ENCODE data around the gene GAL3ST2. TPM values are rescaled to one million over a fixed set of nuclear protein-coding genes. Genes with fewer than 3 reads are reported as not detected.
A peak's percentile ranks its signal among the peaks of the same experiment; 100 is the strongest.
"Not testable (repeated sequence)": the region's sequence is repeated elsewhere in the genome, so short reads cannot be mapped to it uniquely, and the experiment has no call there.

Gene GAL3ST2
- total RNA-seq, 1 donor from 2014 or later = 0.42 TPM

DNA sequence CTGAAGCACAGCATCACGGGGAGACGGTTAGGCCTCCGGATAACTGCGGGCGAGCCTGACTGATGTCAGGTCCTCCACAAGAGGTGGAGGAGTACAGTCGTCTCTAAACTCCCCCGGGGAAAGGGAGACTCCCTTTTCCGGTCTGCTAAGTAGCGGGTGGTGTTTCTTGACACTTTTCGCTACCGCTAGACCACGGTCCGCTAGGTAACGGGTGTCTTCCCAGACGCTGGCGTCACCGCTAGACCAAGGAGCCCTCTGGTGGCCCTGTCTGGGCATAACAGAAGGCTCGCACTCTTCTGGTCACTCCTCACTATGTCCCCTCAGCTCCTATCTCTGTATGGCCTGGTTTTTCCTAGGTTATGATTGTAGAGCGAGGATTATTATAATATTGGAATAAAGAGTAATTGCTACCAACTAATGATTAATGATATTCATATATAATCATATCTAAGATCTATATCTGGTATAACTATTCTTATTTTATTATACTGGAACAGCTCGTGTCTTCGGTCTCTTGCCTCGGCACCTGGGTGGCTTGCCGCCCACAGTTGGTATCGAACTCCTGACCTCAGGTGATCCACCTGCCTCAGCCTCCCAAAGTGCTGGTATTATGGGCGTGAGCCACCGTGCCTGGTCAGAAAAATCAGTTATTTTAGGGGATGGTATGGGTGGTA is 44.0 kb upstream of the GAL3ST2 start:
- H3K36me3 Mint-ChIP-seq (ENCODE audit: unreplicated experiment); H3K4me1 Mint-ChIP-seq (ENCODE audit: low read depth, unreplicated experiment); H3K27me3 Mint-ChIP-seq (ENCODE audit: unreplicated experiment); H3K27ac Mint-ChIP-seq (ENCODE audit: unreplicated experiment): not testable (repeated sequence)
- Mint-ChIP-seq H3K9me3 (ENCODE audit: unreplicated experiment) (peaks cover 12% of the 10 kb centered on the region), H3K4me3 (ENCODE audit: unreplicated experiment) (peak overlapping the region; percentile 61)
- DNase-seq = peak; percentile 78
- TF ChIP-seq, protein P1, sequence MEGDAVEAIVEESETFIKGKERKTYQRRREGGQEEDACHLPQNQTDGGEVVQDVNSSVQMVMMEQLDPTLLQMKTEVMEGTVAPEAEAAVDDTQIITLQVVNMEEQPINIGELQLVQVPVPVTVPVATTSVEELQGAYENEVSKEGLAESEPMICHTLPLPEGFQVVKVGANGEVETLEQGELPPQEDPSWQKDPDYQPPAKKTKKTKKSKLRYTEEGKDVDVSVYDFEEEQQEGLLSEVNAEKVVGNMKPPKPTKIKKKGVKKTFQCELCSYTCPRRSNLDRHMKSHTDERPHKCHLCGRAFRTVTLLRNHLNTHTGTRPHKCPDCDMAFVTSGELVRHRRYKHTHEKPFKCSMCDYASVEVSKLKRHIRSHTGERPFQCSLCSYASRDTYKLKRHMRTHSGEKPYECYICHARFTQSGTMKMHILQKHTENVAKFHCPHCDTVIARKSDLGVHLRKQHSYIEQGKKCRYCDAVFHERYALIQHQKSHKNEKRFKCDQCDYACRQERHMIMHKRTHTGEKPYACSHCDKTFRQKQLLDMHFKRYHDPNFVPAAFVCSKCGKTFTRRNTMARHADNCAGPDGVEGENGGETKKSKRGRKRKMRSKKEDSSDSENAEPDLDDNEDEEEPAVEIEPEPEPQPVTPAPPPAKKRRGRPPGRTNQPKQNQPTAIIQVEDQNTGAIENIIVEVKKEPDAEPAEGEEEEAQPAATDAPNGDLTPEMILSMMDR (IDR thresholded peaks at IDR 0.05; ENCODE audit: partially characterized antibody, unreplicated experiment) = peak; percentile 60

DNA sequence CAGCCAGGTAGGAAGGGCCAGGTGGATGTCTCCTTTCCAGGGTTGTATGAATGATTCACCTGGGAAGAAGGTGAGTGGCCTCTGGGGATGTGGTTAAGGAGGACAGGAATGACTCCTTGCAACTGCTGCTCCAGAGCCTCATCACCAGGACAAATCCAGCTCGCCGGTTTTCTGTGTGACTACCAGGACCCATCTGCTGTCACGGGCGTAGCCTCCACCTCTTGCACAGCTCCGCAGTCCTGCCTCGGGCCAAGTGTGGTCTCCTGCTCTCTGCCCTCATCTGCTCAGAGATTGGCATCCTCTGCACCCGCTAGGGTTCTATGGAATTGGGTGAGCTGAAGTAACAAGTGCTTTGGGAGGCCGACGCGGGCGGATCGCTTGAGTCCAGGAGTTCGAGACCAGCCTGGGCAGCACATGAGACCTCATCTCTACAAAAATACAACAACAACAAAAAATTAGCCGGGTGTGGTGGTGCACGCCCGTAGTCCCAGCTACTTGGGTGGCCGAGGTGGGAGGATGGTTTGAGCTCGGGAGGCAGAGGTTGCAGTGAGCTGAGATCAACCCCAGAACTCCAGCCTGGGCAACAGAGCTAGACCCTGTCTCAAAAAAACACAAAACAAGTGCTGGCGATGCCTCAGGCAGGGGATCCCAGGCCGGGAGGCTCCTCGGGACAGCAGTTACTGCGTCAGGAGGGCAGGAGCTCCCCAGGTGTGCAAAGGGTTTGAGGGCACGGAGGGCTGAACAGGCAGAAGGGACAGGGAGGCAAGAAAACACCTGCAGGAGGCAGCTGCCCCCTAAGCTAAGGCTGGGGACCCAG is 43.0 kb upstream of the GAL3ST2 start:
- H3K36me3 Mint-ChIP-seq (ENCODE audit: unreplicated experiment) = peaks cover 3% of the 10 kb centered on the region
- H3K4me3 Mint-ChIP-seq (ENCODE audit: unreplicated experiment) = peak overlapping the region; percentile 64
- peaks cover 12% of the 10 kb centered on the region for H3K9me3 Mint-ChIP-seq (ENCODE audit: unreplicated experiment)
- TF ChIP-seq, protein P1 (IDR thresholded peaks at IDR 0.05; ENCODE audit: partially characterized antibody, unreplicated experiment) = no peak
- H3K4me1 Mint-ChIP-seq (ENCODE audit: low read depth, unreplicated experiment) = no peaks in the 10 kb centered on the region
- no peak for DNase-seq
- H3K27me3 Mint-ChIP-seq (ENCODE audit: unreplicated experiment) = peaks cover 6% of the 10 kb centered on the region
- H3K27ac Mint-ChIP-seq (ENCODE audit: unreplicated experiment) = no peak overlapping the region

DNA sequence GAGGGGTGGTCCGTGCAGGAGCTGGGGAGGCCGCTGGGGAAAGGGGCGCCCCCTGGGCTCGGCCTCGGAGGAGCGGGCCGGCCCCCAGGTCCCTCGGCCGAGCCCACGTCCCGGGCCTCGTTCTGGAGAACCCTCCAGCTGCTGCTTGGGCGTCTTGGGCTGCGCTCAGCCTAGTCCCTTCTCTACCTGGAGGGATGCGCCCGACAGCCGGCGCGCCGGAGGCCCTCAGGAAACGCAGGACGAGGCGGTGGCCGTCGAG is 42.5 kb upstream of the GAL3ST2 start:
- no peak for DNase-seq
- Mint-ChIP-seq H3K36me3 (ENCODE audit: unreplicated experiment) (peaks cover 3% of the 10 kb centered on the region), H3K27me3 (ENCODE audit: unreplicated experiment) (peaks cover 6% of the 10 kb centered on the region), H3K4me3 (ENCODE audit: unreplicated experiment) (no peak overlapping the region), H3K9me3 (ENCODE audit: unreplicated experiment) (peaks cover 15% of the 10 kb centered on the region), H3K4me1 (ENCODE audit: low read depth, unreplicated experiment) (no peaks in the 10 kb centered on the region), H3K27ac (ENCODE audit: unreplicated experiment) (no peak overlapping the region)
- TF ChIP-seq, protein P1 (IDR thresholded peaks at IDR 0.05; ENCODE audit: partially characterized antibody, unreplicated experiment) = no peak

GRCh38 chr2:241734467-241735208 is 42.0 kb upstream of the GAL3ST2 start, which contains the start of gene D2HGDH:
Gene D2HGDH, plus strand, starts transcription at chr2:241734630. Its CDS starts 595 bp downstream, at chr2:241735225.
- H3K27me3 Mint-ChIP-seq (ENCODE audit: unreplicated experiment) = peaks cover 6% of the 10 kb centered on the region
- H3K36me3 Mint-ChIP-seq (ENCODE audit: unreplicated experiment) = peaks cover 3% of the 10 kb centered on the region
- H3K4me1 Mint-ChIP-seq (ENCODE audit: low read depth, unreplicated experiment) = no peaks in the 10 kb centered on the region
- DNase-seq = peak; percentile 97
- H3K27ac Mint-ChIP-seq (ENCODE audit: unreplicated experiment) = no peak within 1 kb of the TSS
- TF ChIP-seq, protein P1 (IDR thresholded peaks at IDR 0.05; ENCODE audit: partially characterized antibody, unreplicated experiment) = no peak
- peak within 1 kb of the TSS; percentile 82 for H3K4me3 Mint-ChIP-seq (ENCODE audit: unreplicated experiment)
- peaks cover 17% of the 10 kb centered on the region for H3K9me3 Mint-ChIP-seq (ENCODE audit: unreplicated experiment)
